GM21515 (cell line): ENCODE results near the gene SLC16A4.

Source experiments
- ATAC-seq: cut with Tn5 transposase; IDR thresholded peaks from one replicate; pipeline ENCODE4 v1.9.1; 2021; ENCODE audit not compliant: unreplicated experiment

The SLC16A4 gene

DNA sequence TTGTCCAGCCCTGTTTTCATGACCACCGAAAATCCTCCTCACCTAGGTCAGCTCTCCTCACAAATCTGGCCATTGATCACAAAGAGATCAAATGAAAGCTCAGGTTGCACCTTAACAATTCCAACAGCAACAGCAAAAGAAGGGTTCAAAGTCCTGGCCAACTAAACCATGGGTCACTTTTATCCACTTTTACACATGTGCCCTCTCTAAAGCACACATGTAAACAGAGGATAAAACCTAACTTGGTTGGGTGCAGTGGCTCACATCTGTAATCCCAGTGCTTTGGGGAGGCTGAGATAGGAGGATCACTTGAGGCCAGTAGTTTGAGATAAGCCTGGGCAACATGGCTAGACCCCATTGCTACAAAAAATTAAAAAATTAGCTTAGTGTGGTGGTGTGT lies 55.6 kb downstream of the SLC16A4 start:
- no peak for ATAC-seq

DNA sequence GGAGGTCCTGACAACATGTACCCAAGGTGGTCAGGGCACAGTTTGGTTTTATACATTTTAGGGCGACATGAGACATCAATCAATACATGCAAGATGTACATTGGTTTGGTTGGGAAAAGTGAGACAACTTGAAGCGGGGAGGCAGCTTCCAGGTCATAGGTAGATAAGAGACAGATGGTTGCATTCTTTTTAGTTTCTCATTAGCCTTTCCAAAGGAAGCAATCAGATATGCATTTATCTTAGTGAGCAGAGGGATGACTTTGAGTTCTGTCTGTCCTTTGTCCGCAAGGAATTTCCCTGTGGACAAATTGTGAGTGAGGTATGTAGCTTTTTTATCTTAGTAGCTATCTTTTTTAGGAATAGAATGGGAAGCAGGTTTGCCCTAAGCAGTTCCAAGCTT lies 62.1 kb downstream of the SLC16A4 start:
- no peak for ATAC-seq

DNA sequence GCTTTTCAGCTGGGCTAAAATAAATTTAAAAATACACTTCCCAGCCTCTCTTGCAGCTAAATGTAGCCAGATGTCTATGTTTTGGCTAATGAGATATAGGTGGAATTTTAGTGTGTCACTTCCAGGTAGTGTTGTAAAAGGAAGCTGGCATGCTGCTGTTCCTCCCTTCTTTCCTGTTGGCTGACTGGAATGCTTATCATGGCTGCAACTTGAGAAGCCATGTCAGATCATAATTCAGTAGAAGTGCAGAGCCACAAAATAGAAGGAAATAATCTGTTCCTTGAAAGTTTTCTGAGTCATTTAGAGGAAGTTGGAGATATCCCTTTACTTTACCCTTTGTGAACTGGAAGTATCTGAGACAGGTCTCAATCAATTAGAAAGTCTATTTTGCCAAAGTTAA lies 62.6 kb downstream of the SLC16A4 start:
- ATAC-seq: no peak

DNA sequence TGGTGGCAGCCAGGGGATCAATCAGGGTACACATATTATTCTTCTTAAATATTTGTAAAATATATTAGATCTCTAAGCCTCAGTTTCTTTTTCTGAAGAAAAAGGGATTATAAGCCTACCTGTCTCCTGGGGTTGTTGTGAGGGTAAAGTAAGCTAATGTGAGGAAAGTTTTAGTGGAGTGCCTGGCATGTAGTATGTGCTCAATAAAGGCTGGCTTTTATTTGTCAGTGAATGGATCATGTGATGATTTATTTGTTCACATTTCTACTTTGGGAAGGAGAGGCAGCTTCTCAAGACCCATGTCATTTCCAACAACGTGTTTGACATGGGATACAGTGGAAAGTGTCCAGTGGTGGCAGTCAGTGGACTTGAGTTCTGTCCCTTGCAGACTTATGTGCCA lies 64.0 kb downstream of the SLC16A4 start:
- ATAC-seq: no peak

DNA sequence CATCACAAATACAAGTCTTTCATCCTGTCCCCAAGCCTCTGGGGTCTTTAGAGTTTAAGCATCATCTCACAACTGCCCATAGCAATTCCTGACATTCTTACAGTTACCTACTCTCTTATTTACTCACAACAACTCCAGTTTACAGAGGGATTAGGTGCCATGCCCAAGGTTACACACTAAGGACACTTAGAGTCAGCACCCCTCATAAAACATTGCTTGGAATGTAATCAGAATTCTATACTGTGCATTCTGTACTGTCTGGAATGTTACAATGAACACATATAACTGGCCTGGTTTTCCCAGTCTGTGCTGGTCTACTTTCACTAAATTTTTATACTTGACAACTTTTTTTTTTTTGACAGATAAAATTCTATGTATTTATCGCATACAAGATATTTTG lies 66.2 kb downstream of the SLC16A4 start:
- ATAC-seq: no peak

DNA sequence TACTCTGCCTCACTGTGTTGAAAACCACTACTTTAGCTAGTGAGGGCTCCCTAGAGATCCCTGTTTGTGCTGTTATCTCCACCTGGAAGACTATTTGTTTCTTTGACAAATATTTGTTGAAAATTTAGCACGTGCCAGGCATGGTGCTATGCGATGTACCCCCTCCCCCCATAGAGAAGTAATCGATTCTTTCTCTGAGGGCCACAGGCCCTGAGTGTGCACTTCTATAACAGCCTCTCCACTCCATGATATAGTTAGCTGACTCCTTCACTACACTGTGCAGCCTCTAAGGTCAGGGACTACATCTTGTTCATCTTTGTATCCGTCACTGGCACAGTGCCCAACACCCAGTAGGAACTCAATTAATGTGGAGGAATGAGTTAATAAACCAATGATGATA lies 69.0 kb downstream of the SLC16A4 start:
- no peak for ATAC-seq

DNA sequence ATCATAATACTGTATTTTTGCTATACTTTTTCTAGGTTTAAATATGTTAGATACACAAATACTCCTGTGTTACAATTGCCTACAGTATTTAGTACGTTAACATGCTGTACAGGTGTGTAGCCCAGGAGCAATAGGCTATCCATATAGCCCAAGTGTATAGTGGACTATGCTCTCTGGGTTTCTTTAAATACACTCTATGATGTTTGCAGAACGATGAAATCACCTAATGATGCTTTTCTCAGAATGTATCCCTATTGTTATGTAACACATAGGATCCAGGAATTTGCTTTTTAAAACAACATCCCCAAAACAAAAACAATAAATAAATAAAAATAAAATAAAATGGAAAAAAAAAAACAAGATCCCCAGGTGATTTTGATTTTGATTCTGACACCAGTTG lies 69.8 kb downstream of the SLC16A4 start:
- ATAC-seq: no peak

DNA sequence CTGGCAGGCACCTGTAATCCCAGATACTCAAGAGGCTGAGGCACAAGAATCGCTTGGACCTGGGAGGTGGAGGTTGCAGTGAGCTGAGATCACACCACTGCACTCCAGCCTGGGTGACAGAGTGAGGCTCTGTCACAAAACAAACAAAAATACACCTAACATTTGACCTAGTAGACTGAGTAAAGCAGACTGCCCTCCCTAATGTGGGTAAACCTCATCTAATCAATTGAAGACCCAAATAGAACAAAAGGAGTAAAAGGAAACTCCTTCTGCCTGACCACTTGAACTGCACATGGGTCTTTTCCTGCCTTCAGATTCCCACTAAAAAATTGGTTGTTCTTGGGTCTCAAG lies 70.7 kb downstream of the SLC16A4 start:
- no peak for ATAC-seq

DNA sequence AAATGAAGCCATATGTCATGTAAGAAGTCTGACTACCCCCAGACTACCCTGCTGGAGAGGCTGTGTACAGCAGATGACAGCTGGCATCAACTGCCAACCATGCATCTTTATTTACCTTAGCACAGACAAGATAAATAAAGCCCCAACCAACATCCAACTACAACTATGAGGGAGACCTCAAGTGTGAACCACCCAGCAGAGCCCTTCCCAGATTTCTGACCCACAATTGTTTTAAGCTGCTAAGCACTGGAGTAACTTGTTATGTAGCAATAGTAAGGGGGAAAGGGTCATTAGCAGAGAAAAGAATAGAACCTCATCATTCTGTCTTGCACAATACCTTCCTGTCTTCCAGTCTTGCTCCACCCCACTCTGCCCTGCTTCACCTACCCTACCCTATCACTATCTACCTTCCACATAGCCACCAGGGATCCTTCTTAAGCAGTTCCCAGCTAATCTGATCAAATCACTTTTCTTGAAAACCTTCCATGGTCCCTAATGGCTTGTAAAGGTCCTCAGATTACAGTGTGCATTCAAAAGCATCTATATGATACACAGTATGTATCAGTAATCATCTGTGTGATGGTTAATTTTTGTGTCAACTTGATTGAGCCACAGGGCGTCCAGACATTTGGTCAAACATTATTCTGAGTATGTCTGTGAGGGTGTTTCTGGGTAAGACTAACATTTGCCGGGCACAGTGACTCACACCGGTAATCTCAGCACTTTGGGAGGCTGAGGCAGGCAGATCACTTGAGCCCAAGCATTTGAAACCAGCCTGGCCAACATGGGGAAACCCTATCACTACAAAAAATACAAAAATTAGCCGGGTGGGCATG lies 71.3 kb downstream of the SLC16A4 start:
- no peak for ATAC-seq

DNA sequence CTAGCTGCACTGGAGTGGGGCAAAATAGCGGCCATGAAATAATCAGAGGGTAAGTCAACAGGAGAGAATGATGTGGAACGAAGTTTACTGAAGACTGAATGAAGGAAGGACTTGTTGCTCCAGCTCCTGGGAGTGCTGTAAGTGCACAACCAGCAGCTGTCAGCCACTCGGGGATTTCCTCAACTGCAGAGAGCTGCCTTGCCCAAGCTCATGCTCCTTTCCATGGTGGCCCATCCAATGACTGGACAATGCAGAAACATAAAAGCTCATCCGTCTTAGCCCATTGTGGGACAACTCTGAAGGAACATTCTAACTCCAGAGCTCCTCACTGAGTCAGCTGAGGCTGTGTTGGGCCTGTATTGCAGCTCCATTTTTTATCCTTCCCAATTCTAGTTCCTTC lies 72.8 kb downstream of the SLC16A4 start:
- ATAC-seq: no peak

DNA sequence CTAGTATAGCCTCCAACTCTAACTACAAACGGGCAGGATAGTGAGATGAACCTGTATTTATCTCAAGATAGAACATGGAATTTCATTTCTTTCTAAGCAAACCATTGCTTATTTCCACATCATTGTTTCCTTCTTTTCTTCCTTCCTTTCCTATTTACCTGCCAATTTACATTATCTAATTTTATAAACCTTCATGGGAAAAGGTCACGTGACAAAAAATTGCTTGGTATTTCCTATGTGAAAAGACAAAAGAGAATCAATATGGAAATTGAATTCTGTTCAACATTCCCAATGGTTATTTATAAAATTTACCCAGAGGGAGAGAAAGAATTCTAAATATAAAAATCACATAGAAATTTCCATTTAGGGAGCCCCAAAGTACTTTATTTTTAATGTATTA lies 74.1 kb downstream of the SLC16A4 start:
- no peak for ATAC-seq
